Right ventricle myocardium superior (tissue), 1 donor: ENCODE data around the gene ENG. TPM values are rescaled to one million over a fixed set of nuclear protein-coding genes. Genes with fewer than 3 reads are reported as not detected.
A peak's percentile ranks its signal among the peaks of the same experiment; 100 is the strongest.
"Not testable (repeated sequence)": the region's sequence is repeated elsewhere in the genome, so short reads cannot be mapped to it uniquely, and the experiment has no call there.

Experiments used
- ATAC-seq: fragments of 200-7000 bp; cut with Tn5 transposase; one replicate; pipeline ENCODE4 v1.9.1; 2020; ENCODE audit warnings: mild to moderate bottlenecking; ENCODE audit not compliant: poor library complexity
- DNase-seq: peaks from one replicate; pipeline ENCODE4 v3.0.0-alpha.2; 2020
- intact Hi-C: fragments of 100-400 bp; cut with DNase I; formaldehyde crosslinking; loops from one replicate; pipeline ENCODE4 v1.11.2; 2022
- total RNA-seq: library from RNA; stranded (reverse); fragmentation: NEBNext Ultra II Directional; extraction: Animal tissue kit (Norgen Biotek cat#: 25700); gene quantifications from one replicate; pipeline ENCODE4 v1.2.1, GENCODE V29; 2021
- donor health status: DM: no; HTN: yes; CAD: no; lungs with severe emphysema.

ENG gene
- total RNA-seq, 1 donor from 2014 or later: 118 TPM

GRCh38 chr9:127881715-127882114, 27.3 kb upstream of the ENG start:
- ATAC-seq, intact Hi-C loops, DNase-seq: not testable (repeated sequence)

DNA sequence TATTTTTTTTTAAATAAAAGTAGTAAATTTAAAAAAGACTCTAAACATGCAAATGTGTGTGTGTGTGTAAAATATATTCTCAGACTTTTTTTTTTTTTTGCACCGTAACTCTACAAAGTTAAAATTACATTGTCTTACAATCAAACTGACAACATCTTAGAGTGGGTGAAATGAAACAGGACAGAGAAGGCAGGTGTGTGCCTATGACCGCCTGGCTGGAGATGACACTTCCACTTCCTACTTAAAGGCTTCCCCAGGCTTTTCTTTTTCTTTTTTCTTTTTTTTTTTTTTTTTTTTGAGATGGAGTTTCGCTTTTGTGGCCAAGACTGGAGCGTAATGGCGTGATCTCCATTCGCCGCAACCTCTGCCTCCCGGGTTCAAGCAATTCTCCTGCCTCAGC, 25.7 kb upstream of the ENG start:
- DNase-seq (no peak), ATAC-seq (no peak)
- intact Hi-C loops: no loop called here

- intact Hi-C loops: no loop called here
- ATAC-seq (no peak), DNase-seq (no peak)
Measured at GRCh38 chr9:127878652-127879390, 24.4 kb upstream of the ENG start.

DNA sequence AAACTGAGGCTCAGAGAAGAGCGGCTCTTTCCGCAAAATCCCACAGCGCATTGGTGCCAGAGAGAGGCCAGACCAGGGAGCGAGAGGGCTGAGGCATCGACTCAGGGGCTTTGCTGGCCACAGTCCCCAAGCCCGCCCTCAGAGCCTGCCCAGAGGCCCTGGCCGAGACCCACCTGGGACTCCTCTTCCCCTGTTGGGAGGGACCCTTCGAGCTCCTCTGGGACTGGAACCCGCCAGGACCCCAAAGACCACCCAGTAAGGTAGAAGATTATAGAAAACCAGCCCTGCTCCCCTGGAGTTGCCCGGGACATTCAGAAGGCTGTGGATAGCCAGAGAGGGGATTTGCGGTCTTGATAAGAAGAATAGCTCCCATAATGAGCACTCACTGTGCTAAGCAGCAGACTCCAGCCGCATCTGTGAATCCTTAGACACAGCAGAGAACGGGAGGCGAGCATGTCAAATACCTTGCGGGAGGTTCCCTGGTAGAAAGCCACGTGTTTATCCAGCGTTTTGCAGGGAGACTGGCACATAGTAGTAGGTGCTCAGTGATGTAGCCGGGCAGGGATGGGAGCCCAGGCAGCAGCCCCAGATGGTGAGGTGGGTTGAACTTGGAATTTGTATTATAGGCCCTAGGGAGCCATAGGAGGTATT, 23.7 kb upstream of the ENG start:
- intact Hi-C loops: no loop called here
- no peak for DNase-seq
- no peak for ATAC-seq

DNA sequence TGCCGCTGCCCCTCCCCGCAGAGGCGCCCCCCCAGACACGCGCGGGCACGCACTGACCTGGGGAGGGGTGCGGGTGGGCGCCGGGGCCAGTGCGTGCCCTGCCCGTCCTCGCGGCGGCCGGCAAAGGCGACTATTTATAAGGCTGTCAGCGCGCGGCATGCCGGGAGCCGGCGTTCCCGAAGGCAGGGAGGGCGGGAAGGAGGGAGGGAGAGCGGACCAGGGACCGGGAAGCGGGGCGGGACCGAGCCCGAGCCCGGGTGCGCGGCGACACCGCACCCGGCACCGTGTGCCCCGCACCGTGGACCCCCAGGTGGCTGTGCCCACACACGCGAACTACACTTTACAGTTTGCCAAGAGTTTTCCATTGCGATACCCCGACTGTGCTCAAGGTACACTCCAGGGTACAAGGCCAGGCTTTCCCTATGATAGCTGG, 23.1 kb upstream of the ENG start, which contains the start of gene AK1:
Gene AK1, minus strand, starts transcription at position 110 of the 433 bp plus-strand sequence. CDS start 3,058 bp downstream, outside the sequence.
- intact Hi-C loops: no loop called here
- ATAC-seq (peak; percentile 84), DNase-seq (peak; percentile 89)

GRCh38 chr9:127876764-127877562, 22.5 kb upstream of the ENG start:
- peak; percentile 58 for ATAC-seq
- peak; percentile 76 for DNase-seq
- intact Hi-C loops: no loop called here

- no peak for DNase-seq
- no peak for ATAC-seq
- intact Hi-C loops: no loop called here
Measured at GRCh38 chr9:127876026-127876763, 21.7 kb upstream of the ENG start.

GRCh38 chr9:127875306-127875966, 21.0 kb upstream of the ENG start:
- no peak for DNase-seq
- ATAC-seq: no peak
- intact Hi-C loops: no loop called here

- ATAC-seq (peak; percentile 14), DNase-seq (peak; percentile 66)
- intact Hi-C loops: loop anchor here (5.0 kb wide), 1 partner anchor 72 kb away; the partner anchor contains the start of gene FPGS
Measured at GRCh38 chr9:127874301-127875221, 20.1 kb upstream of the ENG start.

- ATAC-seq: peak; percentile 62
- intact Hi-C loops: loop anchor here (5.0 kb wide), 1 partner anchor 72 kb away; the partner anchor contains the start of gene FPGS
- peak; percentile 91 for DNase-seq
Measured at GRCh38 chr9:127873886-127874285, 19.4 kb upstream of the ENG start.

DNA sequence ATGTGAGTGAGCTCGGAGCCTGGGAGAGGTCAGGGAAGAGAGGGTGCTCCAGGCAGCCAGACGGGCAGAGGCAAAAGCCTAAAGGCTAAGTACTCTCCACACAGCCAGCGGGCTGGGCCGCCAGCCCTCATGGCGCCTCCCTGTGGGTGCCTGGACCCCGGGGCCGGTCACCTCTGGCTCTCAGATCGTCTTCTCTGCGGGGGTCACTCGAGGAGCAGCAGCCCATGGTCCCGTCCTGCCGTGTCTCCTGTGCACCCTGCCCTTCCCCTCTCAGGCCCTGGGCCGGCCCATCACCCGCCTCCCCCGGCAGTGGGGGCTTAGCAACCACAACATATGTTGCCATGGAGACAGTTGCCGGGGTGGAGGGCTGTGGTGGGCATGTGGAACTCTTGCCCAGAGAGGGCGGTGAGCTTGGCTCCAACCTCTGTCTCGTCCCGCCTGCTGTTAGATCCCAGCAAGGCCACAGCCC, 18.8 kb upstream of the ENG start:
- no peak for DNase-seq
- intact Hi-C loops: loop anchor here (5.0 kb wide), 1 partner anchor 71 kb away; the partner anchor contains the start of gene FPGS

GRCh38 chr9:127872369-127873222, 18.1 kb upstream of the ENG start:
- DNase-seq: no peak
- no peak for ATAC-seq
- intact Hi-C loops: loop anchor here (5.0 kb wide), 1 partner anchor 70 kb away; the partner anchor contains the start of gene FPGS

More for the DNA sequence above, 18.8 kb upstream of the ENG start:
- no peak for ATAC-seq

GRCh38 chr9:127871531-127871930, 17.1 kb upstream of the ENG start:
- DNase-seq: no peak
- ATAC-seq: no peak
- intact Hi-C loops: loop anchor here (5.0 kb wide), 1 partner anchor 69 kb away; the partner anchor contains the start of gene FPGS

DNA sequence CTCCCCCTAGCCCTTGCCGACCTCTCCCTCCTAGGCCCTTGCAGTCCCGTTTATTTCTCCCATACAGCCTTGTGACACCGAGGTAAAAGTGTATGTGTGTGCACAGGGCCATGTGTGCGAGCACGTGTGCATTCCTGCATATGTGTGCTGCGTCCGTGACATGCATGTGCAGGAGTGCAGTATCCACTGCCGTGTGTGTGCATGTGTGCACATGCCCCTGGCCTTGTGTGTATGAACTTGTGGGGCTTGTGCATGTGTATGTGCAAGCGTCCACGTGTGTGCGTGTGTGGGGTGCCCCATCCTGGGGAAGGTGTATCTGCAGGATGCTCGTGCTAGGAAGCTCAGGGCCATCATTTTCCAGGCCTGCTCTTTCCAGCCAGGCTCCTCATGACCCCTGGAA, 16.4 kb upstream of the ENG start:
- DNase-seq: no peak
- intact Hi-C loops: loop anchor here (5.0 kb wide), 1 partner anchor 69 kb away; the partner anchor contains the start of gene FPGS
- ATAC-seq: no peak

DNA sequence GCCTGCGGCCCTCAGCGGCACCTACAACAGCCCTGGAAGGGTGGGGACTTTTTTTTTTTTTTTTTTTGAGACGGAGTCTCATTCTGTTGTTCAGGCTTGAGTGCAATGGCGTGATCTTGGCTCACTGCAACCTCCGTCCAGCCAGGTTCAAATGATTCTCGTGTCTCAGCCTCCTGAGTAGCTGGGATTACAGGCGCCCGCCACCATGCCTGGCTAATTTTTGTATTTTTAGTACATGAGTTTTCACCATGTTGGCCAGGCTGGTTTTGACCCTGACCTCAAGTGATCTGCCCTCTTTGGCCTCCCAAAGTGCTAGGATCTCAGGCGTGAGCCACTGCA, 15.7 kb upstream of the ENG start:
- intact Hi-C loops: loop anchor here (5.0 kb wide), 1 partner anchor 68 kb away; the partner anchor contains the start of gene FPGS
- not testable (repeated sequence) for ATAC-seq, DNase-seq
